ENCODE data around the gene CHD5.

Gene CHD5

GRCh38 chr1:6121651-6122370, 58.3 kb downstream of the CHD5 start:
- in situ Hi-C loops (cut with HindIII; ENCODE audit: low sequenced_read_pairs), result no loop called here
- TF ChIP-seq CTCF (IDR thresholded peaks at IDR 0.05; ENCODE audit: low read depth, low read length), result no peak
- DNase-seq (ENCODE audit: low read depth, low spot score), result no peak
- no peak overlapping the region for H3K4me3 ChIP-seq (ENCODE audit: low read depth, low read length)

GRCh38 chr1:6121021-6121421, 59.1 kb downstream of the CHD5 start:
- H3K4me3 ChIP-seq (ENCODE audit: low read depth, low read length), result no peak overlapping the region
- in situ Hi-C loops (cut with HindIII; ENCODE audit: low sequenced_read_pairs), result no loop called here
- DNase-seq (ENCODE audit: low read depth, low spot score), result no peak
- no peak for TF ChIP-seq CTCF (IDR thresholded peaks at IDR 0.05; ENCODE audit: low read depth, low read length)

- H3K4me3 ChIP-seq (ENCODE audit: low read depth, low read length), result no peak overlapping the region
- in situ Hi-C loops (cut with HindIII; ENCODE audit: low sequenced_read_pairs), result no loop called here
- DNase-seq (ENCODE audit: low read depth, low spot score), result no peak
- TF ChIP-seq CTCF (IDR thresholded peaks at IDR 0.05; ENCODE audit: low read depth, low read length), result no peak
Observed at GRCh38 chr1:6118415-6118814, 61.7 kb downstream of the CHD5 start.

GRCh38 chr1:6117624-6118023, 62.5 kb downstream of the CHD5 start:
- TF ChIP-seq CTCF (IDR thresholded peaks at IDR 0.05; ENCODE audit: low read depth, low read length), result no peak
- no peak for DNase-seq (ENCODE audit: low read depth, low spot score)
- in situ Hi-C loops (cut with HindIII; ENCODE audit: low sequenced_read_pairs), result no loop called here
- no peak overlapping the region for H3K4me3 ChIP-seq (ENCODE audit: low read depth, low read length)

- in situ Hi-C loops (cut with HindIII; ENCODE audit: low sequenced_read_pairs), result no loop called here
- no peak overlapping the region for H3K4me3 ChIP-seq (ENCODE audit: low read depth, low read length)
- DNase-seq (ENCODE audit: low read depth, low spot score), result no peak
- TF ChIP-seq CTCF (IDR thresholded peaks at IDR 0.05; ENCODE audit: low read depth, low read length), result no peak
Observed at GRCh38 chr1:6117064-6117463, 63.1 kb downstream of the CHD5 start.

- DNase-seq (ENCODE audit: low read depth, low spot score), result peak; percentile 25
- in situ Hi-C loops (cut with HindIII; ENCODE audit: low sequenced_read_pairs), result no loop called here
- no peak overlapping the region for H3K4me3 ChIP-seq (ENCODE audit: low read depth, low read length)
- TF ChIP-seq CTCF (IDR thresholded peaks at IDR 0.05; ENCODE audit: low read depth, low read length), result no peak
Observed at GRCh38 chr1:6116137-6116536, 64.0 kb downstream of the CHD5 start.

Data from astrocyte of the spinal cord (primary cell).